C4-2B (cell line): Measurements from ENCODE around the gene SNTG2.

Experiments
- CTCF ChIP-seq: fragments of 450-650 bp; conservative IDR thresholded peaks from 2 replicates; pipeline ENCODE4 v1.5.1; 2017; ENCODE audit warnings: mild to moderate bottlenecking
- ZFX ChIP-seq: fragments of 450-650 bp; IDR thresholded peaks from 2 replicates; pipeline ENCODE4 v1.6.1; 2017

- TF ChIP-seq CTCF: no peak
- TF ChIP-seq ZFX: no peak
These were observed 30.1 kb upstream of the SNTG2 start for GRCh38 chr2:920573-920972.
